Fibroblast of pulmonary artery (primary cell): Measurements from ENCODE around the gene SLC26A8.
"Not testable (repeated sequence)": the region's sequence is repeated elsewhere in the genome, so short reads cannot be mapped to it uniquely, and the experiment has no call there.

Source experiments
- DNase-seq: peaks from one replicate; pipeline ENCODE4 v3.0.0-alpha.2; 2010; ENCODE audit warnings: low read depth
- H3K4me3 ChIP-seq: replicated peaks from 2 replicates; pipeline ENCODE4 v1.5.1; 2011; ENCODE audit warnings: low read depth, mild to moderate bottlenecking, control low read depth, low read length, moderate library complexity
- CTCF ChIP-seq: IDR thresholded peaks from 2 replicates; pipeline ENCODE4 v1.5.1; 2011; ENCODE audit warnings: mild to moderate bottlenecking, control low read depth, low read length, inconsistent platforms; ENCODE audit errors: missing control alignments

The SLC26A8 gene

GRCh38 chr6:35916056-35916455 lies 108.4 kb downstream of the SLC26A8 start:
- H3K4me3 ChIP-seq = no peak overlapping the region
- no peak for TF ChIP-seq CTCF
- no peak for DNase-seq

- DNase-seq = no peak
These were observed 109.9 kb downstream of the SLC26A8 start for GRCh38 chr6:35914536-35914935.

GRCh38 chr6:35911871-35912653 lies 112.4 kb downstream of the SLC26A8 start:
- peak; percentile 41 for DNase-seq
- TF ChIP-seq CTCF = no peak
- no peak overlapping the region for H3K4me3 ChIP-seq

More at GRCh38 chr6:35914536-35914935, 109.9 kb downstream of the SLC26A8 start:
- TF ChIP-seq CTCF = no peak
- no peak overlapping the region for H3K4me3 ChIP-seq

GRCh38 chr6:35909571-35909970 lies 114.9 kb downstream of the SLC26A8 start:
- not testable (repeated sequence) for H3K4me3 ChIP-seq, DNase-seq

- DNase-seq, H3K4me3 ChIP-seq: not testable (repeated sequence)
These were observed 115.6 kb downstream of the SLC26A8 start for GRCh38 chr6:35908753-35909401.

- no peak overlapping the region for H3K4me3 ChIP-seq
- no peak for TF ChIP-seq CTCF
- no peak for DNase-seq
These were observed 116.7 kb downstream of the SLC26A8 start for GRCh38 chr6:35907750-35908149.

GRCh38 chr6:35906499-35906846 lies 118.0 kb downstream of the SLC26A8 start:
- no peak for DNase-seq
- no peak for TF ChIP-seq CTCF
- H3K4me3 ChIP-seq = no peak overlapping the region

- no peak for TF ChIP-seq CTCF
- H3K4me3 ChIP-seq = no peak overlapping the region
- DNase-seq = no peak
These were observed 118.5 kb downstream of the SLC26A8 start for GRCh38 chr6:35905841-35906498.
